Kasumi-1 (cell line): ENCODE data around the gene NELFB.
A peak's percentile ranks its signal among the peaks of the same experiment; 100 is the strongest.

Experiments
- DNase-seq, 2 experiments: peaks; one replicate each; lab custom pipeline; 2025; lab: John Stamatoyannopoulos, UW

The NELFB gene

DNA sequence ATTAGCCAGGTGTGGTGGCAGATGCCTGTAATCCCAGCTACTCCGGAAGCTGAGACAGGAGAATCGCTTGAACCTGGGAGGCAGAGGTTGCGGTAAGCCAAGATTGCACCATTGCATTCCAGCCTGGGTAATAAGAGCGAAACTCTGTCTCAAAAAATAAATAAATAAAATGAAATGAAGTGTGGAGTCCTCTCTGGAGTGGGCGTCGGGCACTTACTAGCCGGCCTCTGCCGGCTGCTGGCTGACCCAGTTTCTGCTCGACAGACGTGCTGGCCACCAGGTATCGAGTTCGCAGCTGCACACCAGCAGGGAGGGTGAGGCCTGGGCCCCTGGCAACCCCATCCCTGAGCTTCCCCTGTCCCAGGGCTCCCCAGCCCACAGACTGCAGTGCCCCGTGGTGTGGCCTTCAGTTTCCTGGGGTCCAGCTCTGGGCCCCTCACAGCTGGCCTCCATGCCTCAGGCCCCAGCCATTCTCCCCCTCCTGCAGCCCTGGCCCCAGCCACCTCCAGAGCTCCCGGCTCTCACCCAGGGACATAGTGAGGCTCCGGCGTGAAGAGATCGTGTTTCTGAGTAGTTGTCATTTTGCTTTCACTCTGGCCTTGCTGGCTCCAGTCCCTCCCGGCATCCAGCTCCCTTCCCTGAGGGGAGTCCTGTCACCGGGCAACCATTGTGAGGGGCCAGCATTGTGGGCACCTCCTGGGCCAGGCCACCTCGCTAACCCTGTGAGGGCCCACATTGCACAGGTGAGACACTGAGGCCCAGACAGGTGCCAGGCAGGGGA, 7.8 kb upstream of the NELFB start:
- no peak for DNase-seq

DNA sequence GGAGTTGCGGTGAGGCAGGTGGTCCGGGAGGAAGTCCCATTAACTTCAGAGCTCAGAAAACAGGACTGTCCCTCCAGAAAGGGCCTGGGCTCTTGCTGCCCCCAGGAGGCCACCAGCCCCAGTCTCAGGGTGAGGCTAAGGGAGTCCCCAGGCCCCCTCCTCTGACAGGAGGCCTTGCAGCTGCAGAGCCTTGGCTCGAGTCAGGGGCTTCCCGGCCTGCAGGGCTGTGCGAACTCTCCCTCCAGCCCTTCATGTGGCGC, 7.3 kb upstream of the NELFB start:
- no peak for DNase-seq

DNA sequence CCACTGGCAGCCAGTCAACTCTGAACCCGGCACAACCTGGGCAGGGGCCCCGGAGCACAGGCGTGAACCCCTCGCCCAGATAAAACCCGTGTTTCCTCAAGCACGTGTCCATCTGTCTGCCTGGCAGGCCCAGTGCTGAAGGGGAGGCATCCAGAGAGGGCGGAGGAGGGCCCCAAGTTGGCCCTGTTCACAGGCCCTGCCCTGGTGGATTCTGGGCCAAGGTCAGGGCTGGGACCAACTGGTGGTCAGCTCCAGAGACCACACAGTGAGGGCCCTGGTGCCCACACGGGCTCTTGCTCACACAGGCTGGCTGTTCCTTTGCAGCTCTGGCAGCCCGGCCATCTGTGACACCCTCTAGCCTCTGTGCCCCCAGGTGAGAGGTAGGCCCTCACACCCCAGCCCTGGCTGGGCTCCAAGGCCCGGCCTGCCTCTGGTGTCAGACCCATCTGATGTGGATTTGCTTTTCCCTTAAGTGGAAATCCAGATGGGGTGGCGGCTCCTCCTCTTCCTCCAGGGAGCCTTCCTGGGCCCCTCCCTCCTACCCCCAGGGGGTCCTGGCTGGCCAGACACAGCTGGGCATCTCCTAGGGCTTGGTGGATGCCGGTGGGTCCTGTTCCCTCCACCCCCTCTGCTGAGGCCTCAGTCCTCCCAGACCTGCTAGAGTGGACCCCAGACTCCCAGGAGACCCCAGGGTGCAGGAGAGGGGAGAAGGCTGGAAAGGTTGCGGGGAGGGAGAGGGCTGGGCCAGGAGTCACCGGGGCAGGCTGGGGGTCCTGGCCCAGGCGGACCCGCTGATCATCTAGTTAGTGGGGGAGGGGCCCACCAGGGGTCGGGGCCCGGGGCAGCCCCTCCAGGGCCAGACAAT, 4.6 kb upstream of the NELFB start:
- no peak for DNase-seq

DNA sequence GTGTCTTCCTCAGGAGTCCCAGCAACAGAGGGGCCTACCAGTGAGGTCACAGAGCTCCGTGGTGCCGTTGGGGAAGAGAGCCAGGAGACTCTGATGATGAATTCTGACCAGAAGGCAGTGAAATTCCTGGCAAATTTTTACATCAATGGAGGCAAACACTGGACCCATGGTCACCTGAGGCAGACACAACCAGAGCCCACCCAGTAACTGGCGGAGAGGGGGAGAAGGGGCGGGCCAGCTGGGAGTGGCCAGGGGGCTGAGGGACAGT, 4.0 kb upstream of the NELFB start, which contains the start of gene STPG3:
TSS of gene STPG3 (plus strand) at position 93 of the 268 bp plus-strand sequence. CDS start at position 94, 1 bp downstream.
- DNase-seq, result no peak

DNA sequence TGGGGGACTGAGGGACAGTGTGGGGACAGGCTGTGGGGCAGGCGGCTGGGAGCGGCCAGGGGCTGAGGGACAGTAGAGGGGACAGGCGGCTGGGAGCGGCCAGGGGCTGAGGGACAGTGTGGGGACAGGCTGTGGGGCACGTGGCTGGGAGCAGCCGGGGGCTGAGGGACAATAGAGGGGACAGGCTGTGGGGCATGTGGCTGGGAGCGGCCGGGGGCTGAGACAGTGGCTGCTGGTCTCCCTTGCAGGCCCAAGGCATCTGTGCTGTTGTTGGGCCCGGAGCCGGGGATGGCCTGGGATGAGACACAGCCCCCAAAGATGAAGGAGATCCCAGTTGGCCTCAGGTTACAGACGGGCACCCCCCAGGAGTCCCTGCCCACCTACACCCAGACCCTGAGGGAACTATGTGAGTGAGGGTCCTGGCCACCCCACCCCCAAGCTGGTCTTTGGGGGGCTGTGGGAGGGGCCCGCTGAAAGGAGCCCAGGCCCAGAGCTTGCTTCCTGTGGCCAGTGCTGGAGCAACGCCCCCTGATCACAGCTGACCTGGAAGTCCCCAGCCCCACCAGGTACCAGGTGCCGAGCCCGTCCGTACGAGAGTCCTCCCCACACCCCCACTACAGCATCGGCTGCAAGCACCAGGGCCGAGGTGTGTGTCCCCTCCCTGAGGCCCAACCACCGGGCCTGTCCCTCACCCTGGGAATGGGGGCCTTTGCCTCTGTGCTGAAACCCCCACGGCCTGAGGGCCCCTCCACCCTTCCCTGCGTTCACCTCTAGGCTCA, 3.4 kb upstream of the NELFB start:
- DNase-seq, result no peak

DNA sequence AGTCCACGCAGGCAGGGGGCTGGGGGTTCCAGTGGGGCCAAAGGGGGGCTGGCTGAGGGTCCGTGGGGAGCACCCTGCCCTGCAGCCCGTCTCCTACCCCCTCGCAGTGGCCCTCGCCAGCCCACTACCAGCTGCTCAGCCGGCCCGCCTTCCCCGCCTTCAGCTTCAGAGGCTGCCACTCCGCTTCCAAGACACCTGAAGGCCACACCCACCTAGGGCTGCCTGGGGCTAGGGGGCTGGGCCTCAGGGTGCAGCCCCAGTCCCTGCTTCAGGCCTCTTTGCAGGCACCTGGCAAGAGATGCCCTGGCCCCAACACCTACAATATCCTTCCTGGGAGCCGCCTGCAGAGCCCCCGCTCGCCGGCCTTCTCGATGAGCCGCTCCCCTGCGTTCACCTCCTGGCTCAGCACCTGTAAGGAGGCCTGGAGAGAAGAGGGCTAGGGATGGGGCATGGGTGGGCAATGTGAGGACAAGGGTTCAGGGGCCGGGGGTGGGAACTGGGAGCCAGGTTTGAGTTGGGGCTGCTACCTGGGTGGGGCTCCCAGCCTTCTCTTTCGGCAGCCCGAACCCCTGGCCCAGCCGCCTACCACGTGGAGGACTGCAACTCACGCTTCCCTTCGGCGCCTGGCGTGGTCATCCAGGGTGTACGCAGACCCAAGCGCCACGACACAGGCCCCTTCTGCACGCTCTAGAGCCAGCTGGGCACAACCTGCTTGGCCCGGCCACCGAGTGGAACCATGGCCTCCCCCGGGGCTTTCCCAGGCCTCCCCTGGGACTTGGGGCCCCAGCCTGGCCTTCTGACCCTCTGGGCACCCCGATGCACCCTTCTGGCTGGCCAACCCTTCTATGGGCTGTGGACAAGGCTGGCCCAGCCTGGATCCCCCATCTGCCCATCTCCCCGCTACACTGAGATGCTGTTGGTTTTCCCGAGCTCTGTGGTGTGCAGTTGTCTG, 2.3 kb upstream of the NELFB start:
- no peak for DNase-seq

DNA sequence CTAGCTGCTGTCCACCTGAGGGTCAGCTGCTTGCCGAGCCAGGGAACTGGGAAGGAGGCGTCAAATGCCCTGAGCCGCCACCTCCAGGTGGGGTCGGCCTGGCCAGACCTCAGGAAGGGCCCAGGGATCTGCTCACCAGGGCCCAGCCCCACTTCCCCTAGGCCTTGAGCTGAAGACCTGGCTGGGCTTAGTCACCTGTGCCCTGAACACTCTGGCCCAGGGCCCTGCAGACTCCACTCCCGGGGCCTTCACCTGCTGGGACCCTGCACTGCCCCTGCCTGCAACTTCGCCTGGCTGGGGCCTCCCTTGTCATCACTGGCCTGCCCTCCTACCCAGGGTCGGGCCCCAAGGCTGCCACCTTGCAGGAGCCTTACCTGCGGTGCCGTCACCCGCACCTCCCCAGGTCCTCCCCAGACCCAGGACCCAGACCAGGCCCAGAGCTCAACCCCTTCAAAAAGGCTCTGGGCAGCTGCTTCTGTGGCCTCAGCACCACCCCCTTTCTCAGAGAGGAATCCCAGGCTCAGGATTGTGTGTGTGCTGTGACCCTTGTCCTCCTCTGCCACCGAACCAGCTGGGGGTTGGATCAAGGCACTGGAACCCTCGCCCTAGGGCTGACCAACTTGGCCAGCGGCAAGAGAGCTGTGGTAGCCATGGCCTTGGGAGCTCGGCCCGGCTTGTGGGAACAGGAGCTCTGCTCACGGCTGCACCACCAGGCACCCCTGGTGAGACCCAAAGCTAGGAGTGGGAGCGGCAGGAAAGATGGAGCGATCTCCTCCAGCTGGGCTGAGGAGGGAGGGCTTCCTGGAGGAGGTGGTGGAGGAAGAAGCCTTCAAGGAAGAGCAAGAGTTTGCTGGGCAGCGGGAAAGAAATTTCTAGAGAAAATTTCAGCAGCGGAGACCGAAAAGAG, 1.2 kb upstream of the NELFB start:
- no peak for DNase-seq

DNA sequence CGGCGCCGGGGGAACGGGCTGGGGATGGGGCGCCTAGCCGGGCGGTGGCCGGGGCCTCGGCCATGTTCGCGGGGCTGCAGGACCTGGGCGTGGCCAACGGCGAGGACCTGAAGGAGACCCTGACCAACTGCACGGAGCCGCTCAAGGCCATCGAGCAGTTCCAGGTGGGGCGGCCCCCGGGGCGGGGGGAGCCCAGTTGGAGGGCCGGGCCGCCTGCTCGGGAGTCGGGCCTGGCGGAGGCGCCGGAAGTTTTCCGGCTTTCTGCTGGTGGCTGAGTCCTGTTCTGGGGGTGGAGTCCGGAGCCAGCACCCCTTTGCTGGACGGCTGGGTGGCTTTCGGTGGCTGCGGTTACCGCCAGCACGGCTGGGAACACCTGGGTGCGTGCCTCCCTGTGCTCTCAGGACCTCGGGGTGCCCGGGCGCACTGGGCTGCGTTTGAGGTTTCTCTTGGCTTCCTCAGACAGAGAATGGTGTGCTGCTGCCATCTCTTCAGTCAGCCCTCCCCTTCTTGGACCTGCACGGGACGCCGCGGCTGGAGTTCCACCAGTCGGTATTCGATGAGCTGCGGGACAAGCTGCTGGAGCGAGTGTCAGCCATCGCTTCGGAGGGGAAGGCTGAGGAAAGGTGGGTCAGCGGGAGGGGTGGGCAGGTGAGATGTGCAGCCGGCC, 454 bp downstream of the NELFB start:
- no peak for DNase-seq

DNA sequence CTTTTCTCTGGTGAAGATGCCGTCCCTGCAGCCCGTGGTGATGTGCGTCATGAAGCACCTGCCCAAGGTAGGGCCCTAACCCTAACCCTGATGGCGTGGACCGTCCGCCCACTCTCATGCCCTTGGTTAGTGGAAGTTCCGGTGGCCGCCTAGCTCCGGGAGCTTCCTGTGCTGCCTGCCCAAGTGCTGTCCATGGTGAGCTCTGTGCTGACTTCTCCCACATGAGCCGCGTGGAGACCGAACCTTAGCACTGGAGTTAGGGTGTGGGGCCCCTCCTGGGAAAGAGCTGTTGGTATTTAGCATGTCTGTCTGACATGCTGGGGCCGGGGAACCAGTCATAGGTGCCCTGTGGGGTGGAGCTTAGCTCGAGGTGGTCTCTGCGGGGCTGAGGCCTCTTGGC, 1.2 kb downstream of the NELFB start:
- DNase-seq, result no peak

DNA sequence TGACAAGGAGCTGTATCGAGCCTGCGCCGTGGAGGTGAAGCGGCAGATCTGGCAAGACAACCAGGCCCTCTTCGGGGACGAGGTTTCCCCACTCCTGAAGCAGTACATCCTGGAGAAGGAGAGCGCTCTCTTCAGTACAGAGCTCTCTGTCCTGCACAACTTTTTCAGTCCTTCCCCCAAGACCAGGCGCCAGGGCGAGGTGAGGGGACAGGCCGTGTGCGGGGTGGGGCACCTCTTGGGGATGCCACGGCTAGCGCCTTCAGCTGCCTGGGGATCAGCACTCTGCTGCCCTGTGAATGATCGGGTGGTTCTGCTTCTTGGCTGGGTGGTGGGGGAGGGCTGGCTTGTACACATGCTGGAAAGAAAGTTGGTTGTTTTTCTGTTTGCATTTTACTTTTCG, 1.7 kb downstream of the NELFB start:
- DNase-seq, result no peak

DNA sequence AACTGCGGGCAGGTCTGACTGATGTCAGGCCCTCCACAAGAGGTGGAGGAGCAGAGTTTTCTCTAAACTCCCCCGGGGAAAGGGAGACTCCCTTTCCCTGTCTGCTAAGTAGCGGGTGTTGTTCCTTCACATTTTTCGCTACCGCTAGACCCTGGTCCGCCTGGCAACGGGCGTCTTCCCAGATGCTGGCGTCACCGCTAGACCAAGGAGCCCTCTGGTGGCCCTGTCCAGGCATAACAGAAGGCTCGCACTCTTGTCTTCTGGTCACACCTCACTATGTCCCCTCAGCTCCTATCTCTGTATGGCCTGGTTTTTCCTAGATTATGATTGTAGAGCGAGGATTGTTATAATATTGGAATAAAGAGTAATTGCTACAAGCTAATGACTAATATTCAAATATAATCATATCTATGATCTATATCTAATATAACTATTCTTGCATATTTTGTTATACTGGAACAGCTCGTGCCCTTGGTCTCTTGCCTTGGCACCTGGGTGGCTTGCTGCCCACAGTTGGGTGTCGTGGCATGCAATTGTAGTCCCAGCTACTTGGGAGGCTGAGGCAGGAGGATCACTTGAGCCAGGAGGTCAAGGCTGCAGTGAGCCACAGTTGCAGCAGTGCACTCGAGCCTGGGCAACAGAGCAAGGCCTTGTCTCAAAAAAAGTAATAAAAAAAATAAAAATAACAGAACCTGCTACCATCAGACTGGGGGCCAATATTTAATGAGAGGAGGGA, 7.2 kb downstream of the NELFB start:
- peak in 1 of 2 experiments; percentile 10 for DNase-seq

DNA sequence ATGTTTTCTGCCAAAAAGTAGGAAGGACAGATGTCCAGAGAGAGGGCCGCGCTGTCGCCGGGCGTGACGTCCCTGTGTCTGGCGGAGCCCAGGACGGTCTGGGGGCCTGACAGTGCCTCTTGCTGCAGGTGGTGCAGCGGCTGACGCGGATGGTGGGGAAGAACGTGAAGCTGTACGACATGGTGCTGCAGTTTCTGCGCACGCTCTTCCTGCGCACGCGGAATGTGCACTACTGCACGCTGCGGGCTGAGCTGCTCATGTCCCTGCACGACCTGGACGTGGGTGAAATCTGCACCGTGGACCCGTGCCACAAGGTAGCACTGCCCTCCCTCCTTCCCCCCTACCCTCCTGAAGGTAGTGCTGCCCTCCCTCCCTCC, 7.8 kb downstream of the NELFB start:
- DNase-seq, result no peak

DNA sequence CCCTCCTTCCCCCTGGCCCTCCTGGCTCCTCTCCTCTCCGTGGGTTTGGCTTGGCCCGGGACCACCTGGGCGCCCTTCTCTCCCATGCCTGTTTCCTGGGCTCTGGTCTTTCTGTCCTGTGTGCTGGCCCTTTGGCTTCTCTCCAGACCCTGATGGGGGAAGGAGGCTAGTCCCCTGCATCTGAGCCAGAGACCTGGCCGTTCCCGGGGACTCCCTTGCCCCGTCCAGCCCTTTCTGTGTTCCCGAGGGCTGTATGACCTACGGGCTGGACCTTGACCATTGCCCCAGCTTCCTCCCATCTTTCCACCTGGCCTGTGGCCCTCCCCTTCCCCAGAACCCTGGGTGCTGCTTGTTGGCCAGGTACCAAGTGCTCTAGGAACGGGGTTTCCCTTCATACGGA, 8.4 kb downstream of the NELFB start:
- DNase-seq, result no peak

DNA sequence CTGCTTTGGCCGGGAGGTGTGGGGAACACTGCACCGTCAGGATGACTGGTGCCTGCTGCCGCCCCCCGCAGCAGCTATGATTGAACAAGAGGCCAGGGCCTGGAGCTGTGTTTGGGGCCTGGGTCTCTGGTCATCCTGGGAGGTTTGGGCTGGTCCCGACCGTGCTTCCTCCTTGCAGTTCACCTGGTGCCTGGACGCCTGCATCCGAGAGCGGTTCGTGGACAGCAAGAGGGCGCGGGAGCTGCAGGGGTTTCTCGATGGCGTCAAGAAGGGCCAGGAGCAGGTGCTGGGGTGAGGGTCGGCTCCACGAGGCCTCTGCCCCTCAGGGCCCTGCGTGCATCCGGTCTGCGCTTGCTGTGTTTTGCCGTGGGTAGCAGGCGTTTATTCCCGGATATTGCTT, 8.9 kb downstream of the NELFB start:
- DNase-seq, result no peak

DNA sequence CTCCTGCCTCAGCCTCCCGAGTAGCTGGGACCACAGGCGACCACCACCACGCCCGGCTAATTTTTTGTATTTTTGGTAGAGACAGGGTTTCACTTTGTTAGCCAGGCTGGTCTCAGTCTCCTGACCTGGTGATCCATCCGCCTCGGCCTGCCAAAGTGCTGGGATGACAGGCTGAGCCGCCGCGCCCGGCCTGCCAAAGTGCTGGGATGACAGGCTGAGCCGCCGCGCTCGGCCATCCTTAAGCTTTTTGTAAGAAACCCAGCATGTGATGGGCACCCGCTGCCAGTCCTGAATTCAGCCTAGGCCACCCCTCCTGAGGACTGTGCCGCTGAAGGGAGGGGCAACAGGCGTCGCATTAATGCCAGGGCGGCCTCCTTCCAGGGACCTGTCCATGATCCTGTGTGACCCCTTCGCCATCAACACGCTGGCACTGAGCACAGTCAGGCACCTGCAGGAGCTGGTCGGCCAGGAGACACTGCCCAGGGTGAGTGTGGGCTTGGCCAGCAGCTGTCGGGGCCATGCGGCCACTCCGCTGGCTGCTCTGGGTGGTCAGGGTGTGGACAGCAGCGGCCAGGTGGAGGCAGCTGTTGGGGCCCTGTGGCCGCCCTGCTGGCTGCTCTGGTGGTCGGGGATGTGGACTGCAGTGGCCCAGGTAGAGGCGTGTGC, 10.5 kb downstream of the NELFB start:
- DNase-seq, result no peak

DNA sequence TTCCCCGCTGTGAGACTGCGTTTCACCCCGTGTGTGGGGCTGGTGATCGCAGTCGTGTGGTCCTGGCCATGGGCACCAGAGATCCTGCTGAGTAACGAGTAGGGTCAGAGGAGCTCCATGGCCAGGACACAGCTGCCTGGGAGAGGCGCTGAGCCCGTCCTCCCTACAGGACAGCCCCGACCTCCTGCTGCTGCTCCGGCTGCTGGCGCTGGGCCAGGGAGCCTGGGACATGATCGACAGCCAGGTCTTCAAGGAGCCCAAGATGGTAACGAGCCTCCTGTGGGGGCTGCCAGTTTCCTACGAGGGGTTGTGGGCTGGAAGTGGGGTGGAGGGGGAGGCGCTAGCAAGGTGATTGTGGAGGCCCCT, 11.0 kb downstream of the NELFB start:
- no peak for DNase-seq

DNA sequence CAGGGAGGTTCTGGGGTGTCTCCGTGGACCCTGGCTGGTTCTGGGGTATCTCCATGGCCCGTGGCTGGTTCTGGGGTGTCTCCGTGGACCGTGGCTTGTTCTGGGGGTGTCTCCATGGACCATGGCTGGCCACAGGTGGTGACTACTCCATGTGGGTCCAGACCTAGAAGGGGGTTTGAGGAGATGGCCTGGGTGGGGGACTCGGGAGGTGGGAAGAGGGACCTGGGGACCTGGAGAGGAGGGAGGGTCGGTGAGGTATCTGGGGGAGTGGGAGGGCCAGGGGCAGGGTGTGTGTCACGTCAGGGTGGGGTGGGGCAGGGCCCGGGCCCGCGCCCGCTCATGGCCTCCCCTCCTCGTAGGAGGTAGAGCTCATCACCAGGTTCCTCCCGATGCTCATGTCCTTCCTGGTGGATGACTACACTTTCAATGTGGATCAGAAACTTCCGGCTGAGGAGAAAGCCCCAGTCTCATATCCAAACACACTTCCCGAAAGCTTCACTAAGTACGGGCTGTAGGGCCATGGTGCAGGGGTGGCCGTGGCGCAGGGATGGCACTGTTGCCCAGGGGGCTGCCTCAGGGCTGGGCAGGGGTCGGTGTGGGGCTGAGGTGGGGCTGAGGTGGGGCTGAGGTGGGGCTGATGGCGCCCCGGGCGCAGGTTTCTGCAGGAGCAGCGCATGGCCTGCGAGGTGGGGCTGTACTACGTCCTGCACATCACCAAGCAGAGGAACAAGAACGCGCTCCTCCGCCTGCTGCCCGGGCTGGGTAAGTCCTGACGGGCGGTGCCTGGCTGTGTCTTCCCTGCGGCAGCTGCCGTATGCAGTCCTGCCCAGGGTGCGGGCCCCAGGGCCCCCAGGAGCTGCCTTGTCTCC, 11.7 kb downstream of the NELFB start:
- DNase-seq, result no peak

DNA sequence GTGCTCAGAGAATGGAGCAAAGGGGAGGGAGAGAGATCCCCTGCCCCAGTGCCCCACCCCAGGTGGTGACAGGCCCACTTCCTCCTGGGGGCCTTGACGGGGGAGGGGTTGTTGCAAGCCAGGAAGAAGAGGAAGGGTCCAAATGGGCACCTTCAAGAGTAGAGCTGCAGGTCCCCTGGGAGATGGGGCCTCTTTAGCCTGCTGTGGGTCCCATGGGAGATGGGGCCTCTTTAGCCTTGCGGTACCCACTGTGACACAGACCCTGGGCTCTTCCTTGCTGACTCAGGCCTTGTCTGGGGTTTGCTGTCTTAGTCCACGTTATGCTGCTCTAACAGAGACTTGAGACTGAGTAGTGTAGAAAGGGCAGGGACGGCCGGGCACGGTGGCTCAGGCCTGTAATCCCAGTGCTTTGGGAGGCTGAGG, 12.8 kb downstream of the NELFB start:
- no peak for DNase-seq
